Measurements from ENCODE around the gene H2BK1.
A peak's percentile ranks its signal among the peaks of the same experiment; 100 is the strongest.

H2BK1 gene

GRCh38 chr7:151241755-151242096 is 31.4 kb upstream of the H2BK1 start:
- intact Hi-C loops (cut with DNase I; ENCODE audit: low total_unique reads): no loop called here
- Histone ChIP-seq H3K36me3 (peaks cover 26 to 64% (median 56%) of the 10 kb centered on the region in 3 donors), H3K4me3 (no peak overlapping the region), H3K27ac (no peak overlapping the region), H3K9me3 (no peaks in the 10 kb centered on the region), H3K4me1 (peaks cover 0 to 39% (median 33%) of the 10 kb centered on the region in 4 donors), H3K27me3 (no peaks in the 10 kb centered on the region)
- TF ChIP-seq CTCF (IDR thresholded peaks at IDR 0.05): no peak
- no peak for DNase-seq

- Histone ChIP-seq H3K9me3 (no peaks in the 10 kb centered on the region), H3K36me3 (peaks cover 29 to 69% (median 62%) of the 10 kb centered on the region in 3 donors), H3K4me3 (no peak overlapping the region), H3K27ac (no peak overlapping the region), H3K4me1 (peaks cover 0 to 34% (median 27%) of the 10 kb centered on the region in 4 donors), H3K27me3 (no peaks in the 10 kb centered on the region)
- intact Hi-C loops (cut with DNase I; ENCODE audit: low total_unique reads): no loop called here
- peak in 1 of 2 donors; percentile 42 for DNase-seq
- no peak for TF ChIP-seq CTCF (IDR thresholded peaks at IDR 0.05)
Observed at GRCh38 chr7:151240942-151241754, 30.9 kb upstream of the H2BK1 start.

GRCh38 chr7:151240536-151240935 is 30.2 kb upstream of the H2BK1 start:
- H3K4me1 ChIP-seq: peaks cover 0 to 28% (median 21%) of the 10 kb centered on the region in 4 donors
- intact Hi-C loops (cut with DNase I; ENCODE audit: low total_unique reads): no loop called here
- no peaks in the 10 kb centered on the region for H3K9me3 ChIP-seq
- no peak overlapping the region for H3K27ac ChIP-seq
- no peaks in the 10 kb centered on the region for H3K27me3 ChIP-seq
- no peak for TF ChIP-seq CTCF (IDR thresholded peaks at IDR 0.05)
- no peak overlapping the region for H3K4me3 ChIP-seq
- DNase-seq: no peak
- H3K36me3 ChIP-seq: peaks cover 35 to 76% (median 68%) of the 10 kb centered on the region in 3 donors

- H3K4me1 ChIP-seq: peaks cover 0 to 23% (median 16%) of the 10 kb centered on the region in 4 donors
- TF ChIP-seq CTCF (IDR thresholded peaks at IDR 0.05): no peak
- H3K27ac ChIP-seq: no peak overlapping the region
- H3K9me3 ChIP-seq: no peaks in the 10 kb centered on the region
- intact Hi-C loops (cut with DNase I; ENCODE audit: low total_unique reads): no loop called here
- H3K4me3 ChIP-seq: no peak overlapping the region
- H3K36me3 ChIP-seq: peaks cover 41 to 81% (median 74%) of the 10 kb centered on the region in 3 donors
- no peak for DNase-seq
- H3K27me3 ChIP-seq: no peaks in the 10 kb centered on the region
Observed at GRCh38 chr7:151239837-151240459, 29.7 kb upstream of the H2BK1 start.

- intact Hi-C loops (cut with DNase I; ENCODE audit: low total_unique reads): no loop called here
- DNase-seq: no peak
- no peaks in the 10 kb centered on the region for H3K27me3 ChIP-seq
- no peak for TF ChIP-seq CTCF (IDR thresholded peaks at IDR 0.05)
- peaks cover 0 to 21% (median 10%) of the 10 kb centered on the region in 4 donors for H3K4me1 ChIP-seq
- no peak overlapping the region for H3K27ac ChIP-seq
- peaks cover 42 to 84% (median 76%) of the 10 kb centered on the region in 3 donors for H3K36me3 ChIP-seq
- H3K4me3 ChIP-seq: no peak overlapping the region
- H3K9me3 ChIP-seq: no peaks in the 10 kb centered on the region
Observed at GRCh38 chr7:151238924-151239836, 28.9 kb upstream of the H2BK1 start.
